Right lobe of liver (tissue), 4 donors: Measurements from ENCODE around the gene KYAT1.
"Not testable (repeated sequence)": the region's sequence is repeated elsewhere in the genome, so short reads cannot be mapped to it uniquely, and the experiment has no call there.

Experiments used
- POLR2A ChIP-seq: fragments of 450-650 bp; IDR thresholded peaks from one replicate; pipeline ENCODE4 v1.6.1; 2017; ENCODE audit warnings: antibody characterized with exemption, mild to moderate bottlenecking
- TF ChIP-seq, protein P1 (sequence below), 4 donors: fragments of 200-600 bp in 3 of 4; fragments of 450-650 bp in 1 of 4; IDR thresholded peaks; one replicate each; pipeline versions ENCODE4 v1.5.1 to v1.8.0; 2016 to 2022; ENCODE audit warnings: antibody characterized with exemption in 4 of 4, mild to moderate bottlenecking in 2 of 4
- donor health status: DM: no; HTN: no; CAD: no.
- donor health status: DM: no; HTN: no; CAD: no.
- donor health status: DM: no; HTN: yes; CAD: no.

DNA sequence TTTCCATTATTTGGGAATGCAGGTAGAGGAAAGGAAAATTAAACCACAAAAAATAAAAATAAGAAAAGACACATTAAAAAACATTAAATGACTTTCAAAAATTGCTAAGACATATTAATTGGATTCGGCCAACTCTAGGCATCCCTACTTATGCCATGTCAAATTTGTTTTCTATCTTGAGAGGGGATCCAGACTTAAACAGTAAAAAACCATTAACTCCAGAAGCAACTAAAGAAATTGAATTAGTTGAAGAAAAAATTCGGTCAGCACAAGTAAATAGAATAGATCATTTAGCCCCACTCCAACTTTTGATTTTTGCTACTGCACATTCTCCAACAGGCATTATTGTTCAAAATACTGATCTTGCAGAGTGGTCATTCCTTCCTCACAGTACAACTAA lies 29.1 kb downstream of the KYAT1 start:
- TF ChIP-seq, protein P1, sequence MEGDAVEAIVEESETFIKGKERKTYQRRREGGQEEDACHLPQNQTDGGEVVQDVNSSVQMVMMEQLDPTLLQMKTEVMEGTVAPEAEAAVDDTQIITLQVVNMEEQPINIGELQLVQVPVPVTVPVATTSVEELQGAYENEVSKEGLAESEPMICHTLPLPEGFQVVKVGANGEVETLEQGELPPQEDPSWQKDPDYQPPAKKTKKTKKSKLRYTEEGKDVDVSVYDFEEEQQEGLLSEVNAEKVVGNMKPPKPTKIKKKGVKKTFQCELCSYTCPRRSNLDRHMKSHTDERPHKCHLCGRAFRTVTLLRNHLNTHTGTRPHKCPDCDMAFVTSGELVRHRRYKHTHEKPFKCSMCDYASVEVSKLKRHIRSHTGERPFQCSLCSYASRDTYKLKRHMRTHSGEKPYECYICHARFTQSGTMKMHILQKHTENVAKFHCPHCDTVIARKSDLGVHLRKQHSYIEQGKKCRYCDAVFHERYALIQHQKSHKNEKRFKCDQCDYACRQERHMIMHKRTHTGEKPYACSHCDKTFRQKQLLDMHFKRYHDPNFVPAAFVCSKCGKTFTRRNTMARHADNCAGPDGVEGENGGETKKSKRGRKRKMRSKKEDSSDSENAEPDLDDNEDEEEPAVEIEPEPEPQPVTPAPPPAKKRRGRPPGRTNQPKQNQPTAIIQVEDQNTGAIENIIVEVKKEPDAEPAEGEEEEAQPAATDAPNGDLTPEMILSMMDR (IDR thresholded peaks at IDR 0.05) = not testable (repeated sequence)
- not testable (repeated sequence) for TF ChIP-seq POLR2A
